GM19452 (cell line): ENCODE measurements around the gene FBF1.
"Not testable (repeated sequence)": the region's sequence is repeated elsewhere in the genome, so short reads cannot be mapped to it uniquely, and the experiment has no call there.

ENCODE experiments used
- ATAC-seq: cut with Tn5 transposase; IDR thresholded peaks from one replicate; pipeline ENCODE4 v1.9.1; 2021; ENCODE audit not compliant: unreplicated experiment

Gene FBF1

GRCh38 chr17:75940727-75941441 lies at the start of gene FBF1:
FBF1 (minus strand) TSS chr17:75941042; CDS start chr17:75938149, 2,893 bp downstream.
- peak; percentile 98 for ATAC-seq

- no peak for ATAC-seq
Observed at GRCh38 chr17:75987041-75987440, 46.2 kb upstream of the FBF1 start.

- ATAC-seq: no peak
Observed at GRCh38 chr17:75985986-75986385, 45.1 kb upstream of the FBF1 start.

- ATAC-seq: no peak
Observed at GRCh38 chr17:75983501-75984181, 42.8 kb upstream of the FBF1 start.

- no peak for ATAC-seq
Observed at GRCh38 chr17:75981019-75981615, 40.3 kb upstream of the FBF1 start.

- ATAC-seq: no peak
Observed at GRCh38 chr17:75980188-75981018, 39.6 kb upstream of the FBF1 start.

GRCh38 chr17:75979705-75980187 lies 38.9 kb upstream of the FBF1 start:
- ATAC-seq: peak; percentile 9

GRCh38 chr17:75978938-75979704 lies 38.3 kb upstream of the FBF1 start, which contains the start of the genes ACOX1 and TEN1:
ACOX1 (minus strand) TSS chr17:75979166; CDS start chr17:75979073, 93 bp downstream.
TEN1 (plus strand) TSS chr17:75979240; CDS start chr17:75986193, 6,953 bp downstream.
- ATAC-seq: peak; percentile 88

- no peak for ATAC-seq
Observed at GRCh38 chr17:75976175-75976848, 35.5 kb upstream of the FBF1 start.

- ATAC-seq: no peak
Observed at GRCh38 chr17:75975757-75976174, 34.9 kb upstream of the FBF1 start.

- not testable (repeated sequence) for ATAC-seq
Observed at GRCh38 chr17:75975187-75975586, 34.3 kb upstream of the FBF1 start.

- ATAC-seq: no peak
Observed at GRCh38 chr17:75970626-75971025, 29.8 kb upstream of the FBF1 start.

GRCh38 chr17:75970011-75970523 lies 29.2 kb upstream of the FBF1 start:
- no peak for ATAC-seq

- ATAC-seq: not testable (repeated sequence)
Observed at GRCh38 chr17:75969044-75969443, 28.2 kb upstream of the FBF1 start.

- no peak for ATAC-seq
Observed at GRCh38 chr17:75965468-75965867, 24.6 kb upstream of the FBF1 start.

- ATAC-seq: no peak
Observed at GRCh38 chr17:75959839-75960511, 19.1 kb upstream of the FBF1 start.

GRCh38 chr17:75959051-75959838 lies 18.4 kb upstream of the FBF1 start:
- ATAC-seq: no peak
